ENCODE measurements around the gene CELSR3.

DNA sequence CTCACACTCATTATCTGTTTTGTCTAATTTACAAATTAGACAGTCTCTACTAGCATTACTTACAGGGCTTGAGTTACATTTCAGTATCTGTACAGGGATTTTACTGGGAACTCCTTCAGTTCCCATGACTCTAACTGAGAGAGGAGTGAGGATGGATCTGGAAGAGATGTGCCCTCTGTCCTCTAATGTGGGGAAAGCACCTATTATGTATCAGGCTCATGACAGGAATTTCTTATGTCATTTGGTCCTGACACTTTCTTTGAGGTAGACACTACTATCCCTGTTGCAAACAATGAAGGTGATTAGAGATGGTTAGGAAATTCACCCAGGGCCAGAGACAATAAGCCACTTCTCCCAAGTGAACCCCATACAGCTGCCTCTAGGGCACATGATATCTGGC, 33.9 kb upstream of the CELSR3 start:
- no peak for TF ChIP-seq POLR2AphosphoS5 (IDR thresholded peaks at IDR 0.05)
- TF ChIP-seq, protein P1, sequence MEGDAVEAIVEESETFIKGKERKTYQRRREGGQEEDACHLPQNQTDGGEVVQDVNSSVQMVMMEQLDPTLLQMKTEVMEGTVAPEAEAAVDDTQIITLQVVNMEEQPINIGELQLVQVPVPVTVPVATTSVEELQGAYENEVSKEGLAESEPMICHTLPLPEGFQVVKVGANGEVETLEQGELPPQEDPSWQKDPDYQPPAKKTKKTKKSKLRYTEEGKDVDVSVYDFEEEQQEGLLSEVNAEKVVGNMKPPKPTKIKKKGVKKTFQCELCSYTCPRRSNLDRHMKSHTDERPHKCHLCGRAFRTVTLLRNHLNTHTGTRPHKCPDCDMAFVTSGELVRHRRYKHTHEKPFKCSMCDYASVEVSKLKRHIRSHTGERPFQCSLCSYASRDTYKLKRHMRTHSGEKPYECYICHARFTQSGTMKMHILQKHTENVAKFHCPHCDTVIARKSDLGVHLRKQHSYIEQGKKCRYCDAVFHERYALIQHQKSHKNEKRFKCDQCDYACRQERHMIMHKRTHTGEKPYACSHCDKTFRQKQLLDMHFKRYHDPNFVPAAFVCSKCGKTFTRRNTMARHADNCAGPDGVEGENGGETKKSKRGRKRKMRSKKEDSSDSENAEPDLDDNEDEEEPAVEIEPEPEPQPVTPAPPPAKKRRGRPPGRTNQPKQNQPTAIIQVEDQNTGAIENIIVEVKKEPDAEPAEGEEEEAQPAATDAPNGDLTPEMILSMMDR (IDR thresholded peaks at IDR 0.05), result no peak
